ENCODE results near the gene CTDSPL2. TPM values are rescaled to one million over a fixed set of nuclear protein-coding genes. Genes with fewer than 3 reads are reported as not detected.

CTDSPL2 gene
- 9.6 to 26.3 TPM (median 15.0 TPM) in 5 replicates for total RNA-seq (2022; extraction: Qiagen RNA extraction; ENCODE audit: low read depth)

GRCh38 chr15:44426975-44427755 is at the start of gene CTDSPL2:
Gene CTDSPL2, plus strand, starts transcription at chr15:44427629. Its CDS starts 31,386 bp downstream, at chr15:44459015.

GRCh38 chr15:44536962-44537734 is 109.7 kb downstream of the CTDSPL2 start, which contains the start of gene EIF3J:
Gene EIF3J, plus strand, starts transcription at chr15:44537147. Its CDS starts 48 bp downstream, at chr15:44537195.

Other genes with a start within 250 kb of the CTDSPL2 start
- gene FRMD5, start 232.4 kb upstream of the CTDSPL2 start, total RNA-seq (2022; extraction: Qiagen RNA extraction; ENCODE audit: low read depth): 2.2 to 3.5 TPM (median 2.9 TPM) in 5 replicates
- gene GOLM2, start 138.9 kb upstream of the CTDSPL2 start, total RNA-seq (2022; extraction: Qiagen RNA extraction; ENCODE audit: low read depth): 21.3 to 29.5 TPM (median 27.6 TPM) in 5 replicates
- 84.3 to 99.2 TPM (median 86.3 TPM) in 5 replicates for gene EIF3J, start 109.5 kb downstream of the CTDSPL2 start, total RNA-seq (2022; extraction: Qiagen RNA extraction; ENCODE audit: low read depth)
- 8.1 to 11.4 TPM (median 8.8 TPM) in 5 replicates for gene SPG11, start 236.0 kb downstream of the CTDSPL2 start, total RNA-seq (2022; extraction: Qiagen RNA extraction; ENCODE audit: low read depth)

Measured in A549 treated with GW870086 at 1 μM for 4 hours (cell line).